PFSK-1 (cell line): ENCODE measurements around the gene CLDN20.

ENCODE experiments used
- POLR2AphosphoS5 ChIP-seq: IDR thresholded peaks from 2 replicates; pipeline ENCODE4 v1.6.1; 2012; ENCODE audit warnings: low read depth, mild to moderate bottlenecking, control low read depth, low read length, moderate library complexity
- TAF1 ChIP-seq: IDR thresholded peaks from 2 replicates; pipeline ENCODE4 v1.6.1; 2012; ENCODE audit warnings: low read length, control low read depth, borderline replicate concordance; ENCODE audit not compliant: insufficient read depth
- TF ChIP-seq, protein P1 (sequence below), 2 experiments: IDR thresholded peaks; 2 replicates each; pipeline versions ENCODE4 v1.6.1 to v1.8.0; 2011 to 2012; ENCODE audit warnings: low read depth in 2 of 2, low read length in 2 of 2, control low read depth in 1 of 2, inconsistent platforms in 1 of 2, mild to moderate bottlenecking in 1 of 2, moderate library complexity in 1 of 2; ENCODE audit not compliant: insufficient read depth in 1 of 2

DNA sequence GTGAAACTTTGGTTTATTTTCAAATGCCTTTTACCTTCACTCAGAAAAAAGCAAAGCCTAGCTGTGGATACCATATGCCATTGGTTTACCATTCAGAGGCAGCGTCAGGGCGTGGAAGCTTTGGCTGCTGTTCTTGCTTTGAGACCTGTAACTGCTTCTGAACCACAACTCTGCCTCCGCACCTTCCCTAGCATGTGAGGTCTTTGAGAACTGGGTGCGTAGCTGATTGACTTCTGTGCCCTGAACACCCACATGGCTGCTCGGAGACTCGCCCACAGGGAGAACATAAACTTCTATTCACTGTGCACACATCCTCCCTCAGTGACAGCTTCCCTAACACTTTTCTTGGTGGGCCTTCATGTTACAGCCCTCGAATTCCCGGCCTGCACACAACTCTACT is 11.2 kb upstream of the CLDN20 start:
- no peak for TF ChIP-seq TAF1
- TF ChIP-seq, protein P1, sequence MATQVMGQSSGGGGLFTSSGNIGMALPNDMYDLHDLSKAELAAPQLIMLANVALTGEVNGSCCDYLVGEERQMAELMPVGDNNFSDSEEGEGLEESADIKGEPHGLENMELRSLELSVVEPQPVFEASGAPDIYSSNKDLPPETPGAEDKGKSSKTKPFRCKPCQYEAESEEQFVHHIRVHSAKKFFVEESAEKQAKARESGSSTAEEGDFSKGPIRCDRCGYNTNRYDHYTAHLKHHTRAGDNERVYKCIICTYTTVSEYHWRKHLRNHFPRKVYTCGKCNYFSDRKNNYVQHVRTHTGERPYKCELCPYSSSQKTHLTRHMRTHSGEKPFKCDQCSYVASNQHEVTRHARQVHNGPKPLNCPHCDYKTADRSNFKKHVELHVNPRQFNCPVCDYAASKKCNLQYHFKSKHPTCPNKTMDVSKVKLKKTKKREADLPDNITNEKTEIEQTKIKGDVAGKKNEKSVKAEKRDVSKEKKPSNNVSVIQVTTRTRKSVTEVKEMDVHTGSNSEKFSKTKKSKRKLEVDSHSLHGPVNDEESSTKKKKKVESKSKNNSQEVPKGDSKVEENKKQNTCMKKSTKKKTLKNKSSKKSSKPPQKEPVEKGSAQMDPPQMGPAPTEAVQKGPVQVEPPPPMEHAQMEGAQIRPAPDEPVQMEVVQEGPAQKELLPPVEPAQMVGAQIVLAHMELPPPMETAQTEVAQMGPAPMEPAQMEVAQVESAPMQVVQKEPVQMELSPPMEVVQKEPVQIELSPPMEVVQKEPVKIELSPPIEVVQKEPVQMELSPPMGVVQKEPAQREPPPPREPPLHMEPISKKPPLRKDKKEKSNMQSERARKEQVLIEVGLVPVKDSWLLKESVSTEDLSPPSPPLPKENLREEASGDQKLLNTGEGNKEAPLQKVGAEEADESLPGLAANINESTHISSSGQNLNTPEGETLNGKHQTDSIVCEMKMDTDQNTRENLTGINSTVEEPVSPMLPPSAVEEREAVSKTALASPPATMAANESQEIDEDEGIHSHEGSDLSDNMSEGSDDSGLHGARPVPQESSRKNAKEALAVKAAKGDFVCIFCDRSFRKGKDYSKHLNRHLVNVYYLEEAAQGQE (IDR thresholded peaks at IDR 0.05; ENCODE audit: insufficient read depth in 1 of 2, low read depth in 2 of 2, low read length in 2 of 2): no peak
- no peak for TF ChIP-seq POLR2AphosphoS5
